NT2/D1 (cell line): ENCODE data around the gene GFER.
A peak's percentile ranks its signal among the peaks of the same experiment; 100 is the strongest.

ENCODE experiments used
- DNase-seq: peaks from one replicate; pipeline ENCODE4 v3.0.0-alpha.2; 2011; ENCODE audit warnings: low read depth, low spot score
- H3K27me3 ChIP-seq: 2 replicates; pipeline ENCODE4 v1.6.0; 2011; ENCODE audit warnings: mild to moderate bottlenecking; ENCODE audit not compliant: insufficient read length, insufficient read depth
- H3K36me3 ChIP-seq: 2 replicates; pipeline ENCODE4 v1.6.1; 2011; ENCODE audit warnings: mild to moderate bottlenecking, low read length, mixed read lengths; ENCODE audit not compliant: insufficient read depth, insufficient read length
- H3K4me1 ChIP-seq: 2 replicates; pipeline ENCODE4 v1.5.1; 2011; ENCODE audit not compliant: insufficient read depth, insufficient read length
- H3K4me3 ChIP-seq: 2 replicates; pipeline ENCODE4 v1.5.1; 2011; ENCODE audit warnings: low read depth; ENCODE audit not compliant: insufficient read length
- H3K9ac ChIP-seq: 2 replicates; pipeline ENCODE4 v1.6.0; 2011; ENCODE audit warnings: low read depth; ENCODE audit not compliant: insufficient read length
- H3K9me3 ChIP-seq: 2 replicates; pipeline ENCODE4 v1.5.1; 2011; ENCODE audit warnings: mild to moderate bottlenecking, low read length; ENCODE audit not compliant: insufficient read depth
- SUZ12 ChIP-seq: IDR thresholded peaks from 2 replicates; pipeline ENCODE4 v1.6.1; 2011; ENCODE audit not compliant: insufficient read length, insufficient read depth; ENCODE audit errors: extremely low read depth
- YY1 ChIP-seq: IDR thresholded peaks from 2 replicates; pipeline ENCODE4 v1.6.1; 2011; ENCODE audit not compliant: insufficient read length, insufficient read depth
- ZNF274 ChIP-seq: IDR thresholded peaks from 2 replicates; pipeline ENCODE4 v1.6.1; 2011; ENCODE audit warnings: mild to moderate bottlenecking, low read depth, low read length

The GFER gene

DNA sequence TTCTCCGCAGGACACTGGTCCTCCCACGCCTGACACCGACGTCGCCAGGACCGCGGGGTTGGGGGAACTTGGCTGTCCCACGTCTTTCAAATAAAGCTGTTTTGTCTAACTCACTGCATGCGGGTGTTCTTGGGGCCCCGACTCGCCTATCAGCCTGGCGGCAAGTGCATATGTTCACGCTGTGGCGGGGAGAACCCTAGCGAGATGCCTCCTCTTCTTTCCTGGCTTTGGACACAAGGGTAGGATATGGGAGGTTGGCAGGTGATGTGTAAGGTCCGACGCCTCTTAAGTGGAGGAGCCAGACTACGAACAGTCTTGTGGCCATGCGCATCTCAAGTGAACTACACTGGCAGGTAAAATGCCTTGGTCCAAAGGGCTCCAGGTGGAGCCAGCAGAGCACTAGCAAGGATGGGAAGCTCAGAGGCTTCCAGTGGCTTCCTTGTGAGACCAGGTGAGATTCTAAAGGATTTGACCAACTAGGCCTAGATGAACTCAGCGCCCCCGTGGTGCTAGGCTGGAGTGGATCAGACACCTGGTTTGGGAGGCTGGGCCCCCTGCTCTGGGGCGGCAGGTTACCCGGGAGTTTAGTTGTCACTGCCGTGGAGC is 18.5 kb upstream of the GFER start:
- TF ChIP-seq YY1 (no peak), SUZ12 (no peak), ZNF274 (no peak)
- DNase-seq = no peak
- peak overlapping the region; percentile 100 for H3K9ac ChIP-seq
- H3K4me3 ChIP-seq = peak overlapping the region; percentile 90
- peaks cover 61% of the 10 kb centered on the region for H3K36me3 ChIP-seq
- H3K27me3 ChIP-seq = no peaks in the 10 kb centered on the region
- peaks cover 4% of the 10 kb centered on the region for H3K4me1 ChIP-seq
- H3K9me3 ChIP-seq = no peaks in the 10 kb centered on the region

GRCh38 chr16:1966460-1966859 is 17.5 kb upstream of the GFER start, which contains the start of gene RNF151:
Gene RNF151, plus strand, starts transcription at chr16:1966856. Its CDS starts 26 bp downstream, at chr16:1966882.
- Histone ChIP-seq H3K9ac (peak within 1 kb of the TSS; percentile 100), H3K27me3 (no peaks in the 10 kb centered on the region), H3K4me1 (peaks cover 7% of the 10 kb centered on the region), H3K36me3 (peaks cover 59% of the 10 kb centered on the region), H3K4me3 (peak within 1 kb of the TSS; percentile 90), H3K9me3 (no peaks in the 10 kb centered on the region)
- DNase-seq = no peak
- TF ChIP-seq YY1 (no peak), ZNF274 (no peak), SUZ12 (no peak)

- DNase-seq = no peak
- Histone ChIP-seq H3K27me3 (no peaks in the 10 kb centered on the region), H3K4me1 (peaks cover 12% of the 10 kb centered on the region), H3K4me3 (no peak overlapping the region), H3K9me3 (no peaks in the 10 kb centered on the region), H3K36me3 (peaks cover 42% of the 10 kb centered on the region), H3K9ac (no peak overlapping the region)
- no peak for TF ChIP-seq ZNF274
- TF ChIP-seq SUZ12 = no peak
- TF ChIP-seq YY1 = no peak
Observed at GRCh38 chr16:1968146-1968953, 15.6 kb upstream of the GFER start.

DNA sequence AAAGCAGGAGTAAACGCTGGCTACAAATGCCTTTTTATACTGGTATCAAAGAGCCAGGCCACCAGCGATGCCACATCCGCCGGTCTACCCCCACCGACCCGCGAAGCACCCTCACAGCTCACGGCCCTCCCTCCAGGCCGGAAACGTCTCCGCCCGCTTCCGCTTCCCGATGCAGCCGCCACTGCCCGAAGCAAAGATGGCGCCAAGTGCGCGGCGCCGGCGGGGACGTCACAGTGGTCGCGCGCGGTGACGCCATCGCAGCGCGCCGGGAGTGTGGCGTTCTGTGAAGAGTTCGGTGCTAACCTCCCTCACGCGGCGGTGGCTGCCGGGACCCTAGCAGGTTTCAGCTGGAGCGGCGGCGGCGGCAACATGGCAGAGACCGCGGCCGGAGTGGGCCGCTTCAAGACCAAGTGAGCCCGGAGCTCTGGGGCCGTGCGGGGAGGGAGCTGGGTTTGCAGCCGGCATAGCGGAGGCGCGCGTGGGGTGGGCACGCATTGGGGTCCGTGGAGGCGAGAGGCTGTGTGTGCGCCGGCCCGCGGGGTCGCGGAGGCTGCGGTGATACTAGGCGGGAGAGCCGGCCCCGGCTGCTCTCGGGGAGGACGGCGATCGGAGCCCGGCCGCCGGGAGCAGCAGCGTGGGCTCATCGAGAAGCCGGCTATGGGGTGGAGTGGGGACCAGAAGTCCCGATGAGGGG is 12.1 kb upstream of the GFER start, which contains the start of gene TBL3:
Gene TBL3 (plus strand): TSS at position 258 of the 694 bp plus-strand sequence. CDS start 112 bp downstream, at position 370.
- peak within 1 kb of the TSS; percentile 94 for H3K9ac ChIP-seq
- H3K4me1 ChIP-seq = peaks cover 10% of the 10 kb centered on the region
- peak within 1 kb of the TSS; percentile 97 for H3K4me3 ChIP-seq
- TF ChIP-seq YY1 (peak; percentile 99), ZNF274 (no peak)
- H3K9me3 ChIP-seq = no peaks in the 10 kb centered on the region
- H3K36me3 ChIP-seq = peaks cover 46% of the 10 kb centered on the region
- peak; percentile 94 for DNase-seq
- no peaks in the 10 kb centered on the region for H3K27me3 ChIP-seq

- Histone ChIP-seq H3K4me1 (peaks cover 10% of the 10 kb centered on the region), H3K36me3 (peaks cover 46% of the 10 kb centered on the region), H3K27me3 (no peaks in the 10 kb centered on the region), H3K9me3 (no peaks in the 10 kb centered on the region), H3K4me3 (peak overlapping the region; percentile 97), H3K9ac (peak overlapping the region; percentile 94)
- DNase-seq = no peak
- no peak for TF ChIP-seq SUZ12
- TF ChIP-seq YY1 = no peak
- no peak for TF ChIP-seq ZNF274
Observed at GRCh38 chr16:1972490-1972877, 11.5 kb upstream of the GFER start.

DNA sequence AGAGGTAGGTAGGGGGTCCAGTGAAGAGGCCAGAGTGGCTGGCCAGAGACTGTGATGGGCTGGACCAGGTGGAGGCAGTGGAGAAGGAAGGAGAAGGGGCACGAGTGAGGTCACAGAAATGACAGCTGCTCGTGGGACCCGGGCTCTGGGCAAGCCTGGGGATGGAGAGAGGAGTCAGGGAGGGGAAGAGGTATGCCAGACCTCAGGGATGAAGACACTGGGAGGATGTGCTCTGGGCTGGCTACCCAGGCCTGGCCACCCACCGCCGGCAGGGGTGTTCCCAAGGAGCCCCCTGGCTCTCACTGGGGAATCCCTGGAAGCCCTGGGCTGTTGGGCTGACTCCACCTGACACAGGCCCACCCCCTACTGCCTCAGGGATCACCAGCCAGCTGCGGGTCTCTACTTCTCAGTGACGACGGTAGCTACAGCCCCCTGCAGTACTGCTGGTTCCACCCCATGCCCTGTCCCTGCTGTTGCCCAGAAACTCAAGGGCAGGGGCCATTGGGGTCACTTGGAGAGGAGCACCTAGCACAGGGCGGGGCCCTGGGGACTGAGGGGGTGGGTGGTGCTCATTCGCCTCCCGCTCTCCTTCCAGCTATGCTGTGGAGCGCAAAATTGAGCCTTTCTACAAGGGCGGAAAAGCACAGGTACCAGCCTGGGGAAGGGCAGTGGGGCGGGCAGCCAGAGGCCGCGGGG is 10.4 kb upstream of the GFER start:
- Histone ChIP-seq H3K4me1 (peaks cover 9% of the 10 kb centered on the region), H3K9ac (peak overlapping the region; percentile 21), H3K4me3 (no peak overlapping the region)

More for the DNA sequence above, 10.4 kb upstream of the GFER start:
- Histone ChIP-seq H3K36me3 (peaks cover 54% of the 10 kb centered on the region), H3K9me3 (no peaks in the 10 kb centered on the region), H3K27me3 (no peaks in the 10 kb centered on the region)
- no peak for DNase-seq
- TF ChIP-seq ZNF274 (no peak), YY1 (no peak), SUZ12 (no peak)
